22Rv1 (cell line): ENCODE results near the gene COL18A1.

Experiments
- CTCF ChIP-seq: fragments of 450-650 bp; IDR thresholded peaks from 2 replicates; pipeline ENCODE4 v1.5.1; 2017; ENCODE audit warnings: mild to moderate bottlenecking
- ZFX ChIP-seq: fragments of 450-650 bp; IDR thresholded peaks from 2 replicates; pipeline ENCODE4 v1.6.1; 2017; ENCODE audit warnings: antibody characterized with exemption, borderline replicate concordance

DNA sequence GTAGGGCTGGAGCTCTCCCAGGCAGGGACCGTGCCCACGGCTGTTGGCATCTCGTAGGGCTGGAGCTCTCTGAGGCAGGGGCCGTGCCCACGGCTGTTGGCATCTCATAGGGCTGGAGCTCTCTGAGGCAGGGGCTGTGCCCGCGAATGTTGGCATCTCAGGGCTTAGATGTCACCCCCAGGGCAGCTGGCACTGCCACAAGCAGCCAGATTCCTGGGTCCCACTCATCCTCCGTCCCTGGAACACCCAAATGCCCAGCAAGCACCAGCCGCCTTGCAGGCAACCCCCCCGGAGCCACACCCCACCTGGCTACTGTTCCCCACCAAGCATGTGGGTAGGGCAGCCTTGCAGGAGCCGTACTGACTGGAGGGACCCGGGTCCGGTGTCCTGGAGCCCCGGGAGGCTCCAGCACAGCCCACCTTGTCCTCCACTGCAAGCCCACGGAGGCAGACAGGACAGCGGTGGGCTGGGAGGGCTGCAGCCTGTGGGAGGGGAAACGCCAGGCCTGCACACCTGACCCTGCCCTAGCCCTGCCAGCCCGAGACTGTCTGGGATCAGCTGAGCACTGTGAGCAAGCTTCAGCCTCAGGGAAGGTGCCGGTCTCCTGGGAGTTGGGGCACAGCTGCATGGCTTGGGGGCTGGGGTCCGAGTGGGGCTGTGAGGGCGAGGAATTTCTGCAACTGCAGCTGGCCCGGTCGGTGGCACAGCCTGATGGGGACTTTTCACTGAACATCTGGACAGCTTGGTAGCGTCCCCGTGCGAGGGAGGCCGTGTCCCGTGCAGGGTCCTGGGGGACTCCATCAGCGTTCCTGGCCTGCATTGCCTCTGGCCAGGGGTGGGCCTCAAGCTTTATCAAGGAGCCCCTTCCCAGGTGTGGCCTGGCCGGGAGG lies 53.6 kb downstream of the COL18A1 start:
- TF ChIP-seq CTCF (no peak), ZFX (no peak)
